IMR-90 (cell line): ENCODE results near the gene MARCHF3. TPM values are rescaled to one million over a fixed set of nuclear protein-coding genes. Genes with fewer than 3 reads are reported as not detected.

Source experiments
- ATAC-seq: fragments of 200-7000 bp; cut with Tn5 transposase; 2 replicates; pipeline ENCODE4 v1.9.1; 2020; ENCODE audit warnings: low read depth, mild to moderate bottlenecking, moderate library complexity
- BruUV-seq: library from RNA; stranded (reverse); fragments of 400-500 nt; replicated peaks from 2 replicates; lab custom pipeline; 2021; lab: Mats Ljungman, UMichigan
- CTCF ChIA-PET: fragments of 300-600 bp; formaldehyde crosslinking; extraction: SDS; loops from one replicate; lab custom pipeline; 2021; ENCODE audit warnings: antibody characterized with exemption; lab: Yijun Ruan, JAX
- POLR2A ChIA-PET: fragments of 300-600 bp; sonication (Branson Sonifier 250); formaldehyde crosslinking; loops from one replicate; lab custom pipeline; 2022; ENCODE audit warnings: antibody characterized with exemption; ENCODE audit not compliant: unreplicated experiment; lab: Charles Lee
- DNase-seq: peaks from one replicate; pipeline ENCODE4 v3.0.0; 2013
- H2AFZ ChIP-seq: replicated peaks from 2 replicates; pipeline ENCODE3; 2013; ENCODE audit warnings: low read length, mild to moderate bottlenecking; ENCODE audit not compliant: poor library complexity
- H2AK5ac ChIP-seq: 2 replicates; pipeline ENCODE4 v1.6.1; 2013; ENCODE audit warnings: low read depth, low read length, inconsistent platforms
- H2AK9ac ChIP-seq: replicated peaks from 2 replicates; pipeline ENCODE3; 2013; ENCODE audit warnings: mild to moderate bottlenecking, low read depth, low read length, moderate library complexity; ENCODE audit not compliant: poor library complexity
- H2BK120ac ChIP-seq: 2 replicates; pipeline ENCODE4 v1.6.1; 2013; ENCODE audit warnings: low read depth, low read length, inconsistent platforms
- H2BK15ac ChIP-seq: 3 replicates; pipeline ENCODE4 v1.6.1; 2013; ENCODE audit warnings: low read depth, low read length, inconsistent platforms
- H2BK20ac ChIP-seq: 2 replicates; pipeline ENCODE4 v1.6.1; 2013; ENCODE audit warnings: low read depth, mild to moderate bottlenecking, inconsistent platforms, low read length, moderate library complexity
- H2BK5ac ChIP-seq: 2 replicates; pipeline ENCODE4 v1.6.1; 2013; ENCODE audit warnings: mild to moderate bottlenecking, low read depth, low read length, inconsistent platforms; ENCODE audit not compliant: poor library complexity, severe bottlenecking
- H3K14ac ChIP-seq: replicated peaks from 2 replicates; pipeline ENCODE4 v1.6.1; 2013; ENCODE audit warnings: low read depth, low read length, inconsistent platforms
- H3K18ac ChIP-seq: 2 replicates; pipeline ENCODE4 v1.6.1; 2013; ENCODE audit warnings: low read depth, low read length, control low read depth
- H3K23ac ChIP-seq: 2 replicates; pipeline ENCODE4 v1.6.1; 2013; ENCODE audit warnings: low read depth, low read length, inconsistent platforms
- H3K27ac ChIP-seq: 2 replicates; pipeline ENCODE4 v1.5.1; 2013; ENCODE audit warnings: mild to moderate bottlenecking, control low read depth, low read length; ENCODE audit not compliant: insufficient read depth
- H3K27me3 ChIP-seq: 2 replicates; pipeline ENCODE4 v1.6.1; 2013; ENCODE audit warnings: low read length; ENCODE audit not compliant: control insufficient read depth, insufficient read depth
- H3K36me3 ChIP-seq: 2 replicates; pipeline ENCODE4 v1.6.1; 2013; ENCODE audit warnings: low read length, mixed read lengths; ENCODE audit not compliant: control insufficient read depth, insufficient read depth
- H3K4ac ChIP-seq: 2 replicates; pipeline ENCODE4 v1.6.1; 2013; ENCODE audit warnings: low read depth, low read length, inconsistent platforms
- H3K4me1 ChIP-seq: 2 replicates; pipeline ENCODE4 v1.6.1; 2013; ENCODE audit warnings: low read length, mixed read lengths; ENCODE audit not compliant: control insufficient read depth, insufficient read depth
- H3K4me2 ChIP-seq: 2 replicates; pipeline ENCODE4 v1.6.1; 2013; ENCODE audit warnings: low read depth, mild to moderate bottlenecking, control low read depth, low read length, moderate library complexity
- H3K4me3 ChIP-seq: 2 replicates; pipeline ENCODE4 v1.5.1; 2013; ENCODE audit warnings: low read depth, mild to moderate bottlenecking, control low read depth, low read length, moderate library complexity; ENCODE audit not compliant: insufficient read depth
- H3K56ac ChIP-seq: 2 replicates; pipeline ENCODE4 v1.6.1; 2013; ENCODE audit warnings: low read length, inconsistent platforms; ENCODE audit not compliant: insufficient read depth; ENCODE audit errors: extremely low read depth
- H3K79me1 ChIP-seq, 2 experiments: 2 replicates each; pipeline ENCODE4 v1.6.1; 2013; ENCODE audit warnings: low read length in 2 of 2, inconsistent platforms in 1 of 2, low read depth in 1 of 2
- H3K9ac ChIP-seq: 2 replicates; pipeline ENCODE4 v1.6.1; 2013; ENCODE audit warnings: low read depth, low read length, control low read depth
- H3K9me1 ChIP-seq: 2 replicates; pipeline ENCODE4 v1.6.1; 2013; ENCODE audit warnings: low read length, inconsistent platforms; ENCODE audit not compliant: insufficient read depth
- H3K9me3 ChIP-seq: 2 replicates; pipeline ENCODE4 v1.6.1; 2013; ENCODE audit warnings: low read length; ENCODE audit not compliant: control insufficient read depth, insufficient read depth
- H4K20me1 ChIP-seq: 2 replicates; pipeline ENCODE4 v1.6.1; 2013; ENCODE audit warnings: low read length, inconsistent platforms; ENCODE audit not compliant: insufficient read depth
- H4K5ac ChIP-seq: 2 replicates; pipeline ENCODE4 v1.6.1; 2013; ENCODE audit warnings: mild to moderate bottlenecking, low read depth, low read length, control low read depth
- H4K8ac ChIP-seq, 2 experiments: 2 replicates each; pipeline ENCODE4 v1.6.1; 2013; ENCODE audit warnings: low read depth in 2 of 2, low read length in 2 of 2, control low read depth in 1 of 2, inconsistent platforms in 1 of 2
- H4K91ac ChIP-seq: 2 replicates; pipeline ENCODE4 v1.6.1; 2013; ENCODE audit warnings: low read depth, low read length, inconsistent platforms; ENCODE audit not compliant: insufficient read depth
- BHLHE40 ChIP-seq: fragments of 150-350 bp; IDR thresholded peaks from 2 replicates; pipeline ENCODE4 v1.6.1; 2016; ENCODE audit warnings: mild to moderate bottlenecking, low read depth, low read length
- CHD1 ChIP-seq: IDR thresholded peaks from 2 replicates; pipeline ENCODE4 v1.6.1; 2012; ENCODE audit warnings: low read depth, low read length, improper control_type of control experiment
- ELK1 ChIP-seq: fragments of 150-350 bp; IDR thresholded peaks from 2 replicates; pipeline ENCODE4 v1.6.1; 2016; ENCODE audit warnings: low read depth, mild to moderate bottlenecking, low read length, moderate library complexity, borderline replicate concordance
- MAFK ChIP-seq: IDR thresholded peaks from 2 replicates; pipeline ENCODE4 v1.6.1; 2012; ENCODE audit warnings: low read depth, low read length, improper control_type of control experiment
- MXI1 ChIP-seq: IDR thresholded peaks from 2 replicates; pipeline ENCODE4 v1.6.1; 2012; ENCODE audit warnings: low read depth, mild to moderate bottlenecking, low read length, moderate library complexity, borderline replicate concordance
- NFE2L2 ChIP-seq: fragments of 150-350 bp; IDR thresholded peaks from 2 replicates; pipeline ENCODE4 v1.6.1; 2016; ENCODE audit warnings: low read depth, mild to moderate bottlenecking, low read length
- POLR2A ChIP-seq: IDR thresholded peaks from 2 replicates; pipeline ENCODE4 v1.6.1; 2012; ENCODE audit warnings: mild to moderate bottlenecking, low read depth, low read length
- SMC3 ChIP-seq: fragments of 150-350 bp; IDR thresholded peaks from 2 replicates; pipeline ENCODE4 v1.6.1; 2016; ENCODE audit warnings: low read depth, mild to moderate bottlenecking, antibody characterized with exemption, low read length, moderate library complexity
- USF2 ChIP-seq: fragments of 150-350 bp; IDR thresholded peaks from 2 replicates; pipeline ENCODE4 v1.6.1; 2017; ENCODE audit warnings: mild to moderate bottlenecking, antibody characterized with exemption, low read length, low read depth
- WGBS, 2 experiments: methylation state at CpG; one replicate each; pipeline versions ENCODE4 v1.1.5 to v1.1.7; 2013; ENCODE audit warnings: missing lambda C conversion rate in 2 of 2; ENCODE audit not compliant: insufficient read length in 1 of 2; ENCODE audit errors: extremely low coverage in 2 of 2; 5-methylcytosine and 5-hydroxymethylcytosine counted together
- dilution Hi-C: fragments of 300-500 bp; cut with HindIII; formaldehyde crosslinking; loops from one replicate; pipeline ENCODE4 v1.14.3; 2018; ENCODE audit warnings: low sequenced_read_pairs; ENCODE audit not compliant: unreplicated experiment
- in situ Hi-C: fragments of 300-500 bp; cut with MboI; formaldehyde crosslinking; loops from 3 replicates; pipeline ENCODE4 v1.14.3; 2019; ENCODE audit warnings: low sequenced_read_pairs, inconsistent platforms, mixed read lengths
- intact Hi-C: fragments of 100-400 bp; cut with micrococcal nuclease; formaldehyde crosslinking; loops from 2 replicates; pipeline ENCODE4 v1.10.0; 2022
- polyA plus RNA-seq, 3 experiments: library from polyadenylated mRNA; depleted of rRNA; stranded (reverse); fragments of >200 nt; gene quantifications; 2 replicates each; pipeline ENCODE4 v1.2.3, GENCODE V29; 2012; ENCODE audit warnings: low replicate concordance in 1 of 3
- total RNA-seq: library from RNA; depleted of rRNA; stranded (reverse); fragments of >200 nt; gene quantifications from 2 replicates; pipeline ENCODE4 v1.2.3, GENCODE V29; 2012

Gene MARCHF3
- total and polyA plus RNA-seq, 2 of the 4 experiments (the other 2 are of a cell fraction) = 11.2 to 18.8 TPM

GRCh38 chr5:127003798-127004495, 26.4 kb downstream of the MARCHF3 start (continued):
- no peak for TF ChIP-seq CHD1

DNA sequence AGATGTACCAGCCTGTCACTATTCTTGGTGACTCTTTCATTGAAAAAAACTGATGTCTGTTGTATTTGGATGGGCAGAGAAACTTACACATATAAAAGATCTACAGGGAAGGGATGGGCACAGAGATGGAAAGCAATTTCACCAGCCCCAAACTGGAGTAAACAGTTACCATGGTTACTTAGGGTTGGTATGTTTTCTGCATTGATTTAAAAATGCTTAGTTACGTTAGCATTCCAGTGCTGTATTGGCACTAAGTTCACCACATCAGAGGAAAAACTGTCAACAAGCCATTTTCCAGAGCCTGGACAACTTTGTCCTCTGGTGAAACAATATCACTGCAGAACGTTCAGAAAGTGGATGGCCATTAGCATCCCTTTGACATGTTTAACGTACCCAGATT, 28.0 kb downstream of the MARCHF3 start:
- TF ChIP-seq NFE2L2 (no peak), MXI1 (no peak), POLR2A (no peak), ELK1 (no peak), USF2 (no peak), BHLHE40 (no peak), MAFK (no peak), SMC3 (no peak)
- Histone ChIP-seq H4K8ac (peak overlapping the region; percentile 39 to 77), H4K5ac (peak overlapping the region; percentile 83; the same call in 1 of the 2 replicates), H3K4me2 (peak overlapping the region; percentile 62; the same call in 1 of the 2 replicates), H2AK9ac (peak overlapping the region; percentile 75), H3K79me1 (peaks cover 17 to 43% of the 10 kb centered on the region in 2 experiments), H3K4me1 (peaks cover 14% of the 10 kb centered on the region), H3K36me3 (no peaks in the 10 kb centered on the region), H3K9me1 (peaks cover 17% of the 10 kb centered on the region), H2BK120ac (peak overlapping the region; percentile 95), H3K27me3 (no peaks in the 10 kb centered on the region), H3K4ac (peak overlapping the region; percentile 51), H3K9me3 (no peaks in the 10 kb centered on the region), H3K23ac (peak overlapping the region; percentile 10; the same call in 1 of the 2 replicates), H2AK5ac (peak overlapping the region; percentile 73), H3K9ac (peak overlapping the region; percentile 29; the same call in 1 of the 2 replicates), H4K91ac (peak overlapping the region; percentile 94), H4K20me1 (no peaks in the 10 kb centered on the region), H2BK5ac (peak overlapping the region; percentile 92), H3K14ac (peak overlapping the region; percentile 43), H3K56ac (peak overlapping the region; percentile 69), H2BK15ac (peak overlapping the region; percentile 85), H3K18ac (peak overlapping the region; percentile 98), H2AFZ (peak overlapping the region; percentile 46), H3K4me3 (no peak overlapping the region), H3K27ac (peak overlapping the region; percentile 16; the same call in 1 of the 2 replicates), H2BK20ac (peak overlapping the region; percentile 96)
- intact Hi-C loops (loop anchor here (5.0 kb wide), 1 partner anchor 35 kb away; no protein-coding TSS in a partner anchor), in situ Hi-C loops (no loop called here), dilution Hi-C loops (no loop called here)
- DNase-seq (peak; percentile 34), ATAC-seq (peak; percentile 22)
- ChIA-PET CTCF (interaction anchor here (1.0 kb wide), 1 partner anchor 8 kb away, joined by 5 read pairs; no protein-coding TSS in a partner anchor), POLR2A (no interaction called here)
- 40% methylated on average over 2 of the region's 3 CpGs; no CpG with 5 or more reads in 1 of the 2 experiments for WGBS, 2 experiments
- no TSS peak for BruUV-seq
